Esophagus (tissue), 2 donors: ENCODE results near the gene LAMA2. TPM values are rescaled to one million over a fixed set of nuclear protein-coding genes. Genes with fewer than 3 reads are reported as not detected.

Experiments
- H3K27ac ChIP-seq, 2 donors: one replicate each; pipeline ENCODE4 v1.5.1; 2013; ENCODE audit warnings: low read depth in 2 of 2, mild to moderate bottlenecking in 2 of 2, inconsistent platforms in 1 of 2, low read length in 1 of 2, moderate library complexity in 1 of 2
- H3K27me3 ChIP-seq, 2 donors: one replicate each; pipeline ENCODE4 v1.6.1; 2013; ENCODE audit warnings: low read length in 2 of 2, control low read depth in 1 of 2, mild to moderate bottlenecking in 1 of 2; ENCODE audit not compliant: insufficient read depth in 2 of 2, control insufficient read depth in 1 of 2
- H3K36me3 ChIP-seq, 2 donors: one replicate each; pipeline ENCODE4 v1.6.1; 2013; ENCODE audit warnings: low read length in 1 of 2; ENCODE audit not compliant: control insufficient read depth in 2 of 2, insufficient read depth in 2 of 2
- H3K4me1 ChIP-seq, 2 donors: one replicate each; pipeline ENCODE4 v1.6.1; 2013; ENCODE audit warnings: low read length in 1 of 2; ENCODE audit not compliant: control insufficient read depth in 2 of 2, insufficient read depth in 2 of 2
- H3K4me3 ChIP-seq, 2 donors: one replicate each; pipeline ENCODE4 v1.5.1; 2013; ENCODE audit warnings: low read length in 2 of 2, mild to moderate bottlenecking in 2 of 2, low read depth in 1 of 2, moderate library complexity in 1 of 2
- H3K9me3 ChIP-seq, 2 donors: one replicate each; pipeline ENCODE4 v1.6.1; 2013; ENCODE audit warnings: mild to moderate bottlenecking in 2 of 2, low read depth in 1 of 2, low read length in 1 of 2, moderate library complexity in 1 of 2; ENCODE audit not compliant: control insufficient read depth in 2 of 2, insufficient read depth in 1 of 2
- WGBS, 2 donors: extraction: QIAGEN DNeasy Blood & Tissue Kit; methylation state at CpG; one replicate each; pipeline ENCODE4 v1.1.7; 2013; 5-methylcytosine and 5-hydroxymethylcytosine counted together
- polyA plus RNA-seq, 2 donors: library from polyadenylated mRNA; stranded (reverse); fragments of 200-250 nt; gene quantifications; one replicate each; pipeline ENCODE4 v1.2.3, GENCODE V29; 2013
- donor health status: healthy with polysubstance abuse.
- donor health status: Bipolar disorder and iron deficiency.

The LAMA2 gene
- polyA plus RNA-seq, 2 donors, result 0.67 to 2.7 TPM

- Histone ChIP-seq H3K27ac (no peak overlapping the region), H3K4me3 (no peak overlapping the region), H3K27me3 (no peaks in the 10 kb centered on the region), H3K36me3 (no peaks in the 10 kb centered on the region), H3K9me3 (no peaks in the 10 kb centered on the region), H3K4me1 (no peaks in the 10 kb centered on the region)
- 75 to 77% methylated on average over 2 of the region's 2 CpGs for WGBS, 2 donors
Observed at GRCh38 chr6:129510950-129511349, 628.0 kb downstream of the LAMA2 start.

- no peaks in the 10 kb centered on the region for H3K27me3 ChIP-seq
- 51 to 68% methylated on average over 3 of the region's 3 CpGs for WGBS, 2 donors
Observed at GRCh38 chr6:129513471-129513870, 630.5 kb downstream of the LAMA2 start.

GRCh38 chr6:129515004-129515403, 632.1 kb downstream of the LAMA2 start:
- Histone ChIP-seq H3K36me3 (no peaks in the 10 kb centered on the region), H3K4me1 (no peaks in the 10 kb centered on the region), H3K27me3 (no peaks in the 10 kb centered on the region), H3K4me3 (no peak overlapping the region), H3K27ac (no peak overlapping the region), H3K9me3 (no peaks in the 10 kb centered on the region)
- 79 to 80% methylated on average over 2 of the region's 2 CpGs for WGBS, 2 donors

More at GRCh38 chr6:129513471-129513870, 630.5 kb downstream of the LAMA2 start:
- no peaks in the 10 kb centered on the region for H3K36me3 ChIP-seq
- H3K4me1 ChIP-seq, result no peaks in the 10 kb centered on the region
- H3K27ac ChIP-seq, result no peak overlapping the region
- H3K9me3 ChIP-seq, result no peaks in the 10 kb centered on the region
- no peak overlapping the region for H3K4me3 ChIP-seq

GRCh38 chr6:129516005-129516404, 633.1 kb downstream of the LAMA2 start:
- H3K4me1 ChIP-seq, result no peaks in the 10 kb centered on the region
- no peak overlapping the region for H3K27ac ChIP-seq
- H3K27me3 ChIP-seq, result no peaks in the 10 kb centered on the region
- no peak overlapping the region for H3K4me3 ChIP-seq
- 87 to 88% methylated on average over 3 of the region's 3 CpGs for WGBS, 2 donors
- no peaks in the 10 kb centered on the region for H3K9me3 ChIP-seq
- no peaks in the 10 kb centered on the region for H3K36me3 ChIP-seq

- 66 to 67% methylated on average over 1 of the region's 1 CpG for WGBS, 2 donors
- no peaks in the 10 kb centered on the region for H3K36me3 ChIP-seq
Observed at GRCh38 chr6:129516787-129517186, 633.8 kb downstream of the LAMA2 start.

GRCh38 chr6:129517288-129517687, 634.4 kb downstream of the LAMA2 start:
- Histone ChIP-seq H3K9me3 (no peaks in the 10 kb centered on the region), H3K27ac (no peak overlapping the region), H3K27me3 (no peaks in the 10 kb centered on the region), H3K36me3 (no peaks in the 10 kb centered on the region), H3K4me3 (no peak overlapping the region), H3K4me1 (no peaks in the 10 kb centered on the region)
- 36 to 40% methylated on average over 2 of the region's 2 CpGs for WGBS, 2 donors

More at GRCh38 chr6:129516787-129517186, 633.8 kb downstream of the LAMA2 start:
- no peak overlapping the region for H3K4me3 ChIP-seq
- no peak overlapping the region for H3K27ac ChIP-seq
- H3K27me3 ChIP-seq, result no peaks in the 10 kb centered on the region
- H3K4me1 ChIP-seq, result no peaks in the 10 kb centered on the region
- no peaks in the 10 kb centered on the region for H3K9me3 ChIP-seq

- WGBS, 2 donors, result 95 to 96% methylated on average over 2 of the region's 2 CpGs
- Histone ChIP-seq H3K27ac (no peak overlapping the region), H3K4me3 (no peak overlapping the region), H3K9me3 (no peaks in the 10 kb centered on the region), H3K36me3 (no peaks in the 10 kb centered on the region), H3K27me3 (no peaks in the 10 kb centered on the region), H3K4me1 (no peaks in the 10 kb centered on the region)
Observed at GRCh38 chr6:129519750-129520149, 636.8 kb downstream of the LAMA2 start.

- no peaks in the 10 kb centered on the region for H3K4me1 ChIP-seq
- no peaks in the 10 kb centered on the region for H3K36me3 ChIP-seq
- no peaks in the 10 kb centered on the region for H3K9me3 ChIP-seq
- no peaks in the 10 kb centered on the region for H3K27me3 ChIP-seq
- no peak overlapping the region for H3K4me3 ChIP-seq
- WGBS, 2 donors, result 43 to 47% methylated on average over 2 of the region's 2 CpGs
- no peak overlapping the region for H3K27ac ChIP-seq
Observed at GRCh38 chr6:129521946-129522345, 639.0 kb downstream of the LAMA2 start.

- Histone ChIP-seq H3K4me1 (no peaks in the 10 kb centered on the region), H3K36me3 (no peaks in the 10 kb centered on the region), H3K4me3 (no peak overlapping the region), H3K27ac (no peak overlapping the region), H3K27me3 (no peaks in the 10 kb centered on the region), H3K9me3 (no peaks in the 10 kb centered on the region)
- 85 to 88% methylated on average over 4 of the region's 4 CpGs for WGBS, 2 donors
Observed at GRCh38 chr6:129523816-129524215, 640.9 kb downstream of the LAMA2 start.

- no peak overlapping the region for H3K27ac ChIP-seq
- H3K36me3 ChIP-seq, result no peaks in the 10 kb centered on the region
- H3K4me1 ChIP-seq, result no peaks in the 10 kb centered on the region
- no peaks in the 10 kb centered on the region for H3K27me3 ChIP-seq
- WGBS, 2 donors, result 73 to 87% methylated on average over 1 of the region's 1 CpG
- H3K9me3 ChIP-seq, result no peaks in the 10 kb centered on the region
- no peak overlapping the region for H3K4me3 ChIP-seq
Observed at GRCh38 chr6:129525055-129525454, 642.1 kb downstream of the LAMA2 start.
